Measurements from ENCODE around the gene CACNA1D.

Gene CACNA1D

GRCh38 chr3:53775834-53776251 is 281.4 kb downstream of the CACNA1D start:
- no peak overlapping the region for H3K4me3 ChIP-seq (ENCODE audit: insufficient read depth in 1 of 2, low read depth in 1 of 2, low read length in 2 of 2)
- H3K36me3 ChIP-seq (ENCODE audit: control insufficient read depth in 1 of 2, insufficient read depth in 2 of 2, low read depth in 1 of 2, low read length in 2 of 2) = no peaks in the 10 kb centered on the region
- H3K27me3 ChIP-seq (ENCODE audit: control insufficient read depth in 1 of 2, insufficient read depth in 1 of 2, low read length in 2 of 2) = peaks cover under 1 to 31% of the 10 kb centered on the region in 2 experiments
- H4K91ac ChIP-seq (ENCODE audit: low read length) = no peak overlapping the region
- H2BK5ac ChIP-seq (ENCODE audit: low read depth, low read length, poor library complexity, severe bottlenecking) = no peak overlapping the region
- H3K14ac ChIP-seq (ENCODE audit: low read length in 2 of 2) = no peak overlapping the region
- H3K4me1 ChIP-seq (ENCODE audit: control insufficient read depth, insufficient read depth, low read depth, low read length) = peaks cover 2% of the 10 kb centered on the region
- 89% methylated on average over 5 of the region's 5 CpGs for WGBS
- H3K18ac ChIP-seq (ENCODE audit: low read depth in 1 of 2, low read length in 2 of 2) = no peak overlapping the region
- no peak overlapping the region for H2BK12ac ChIP-seq (ENCODE audit: low read length in 2 of 2)
- no peak overlapping the region for H4K8ac ChIP-seq (ENCODE audit: low read length)
- no peak overlapping the region for H2BK15ac ChIP-seq (ENCODE audit: low read depth, poor library complexity, severe bottlenecking)
- no peak overlapping the region for H3K27ac ChIP-seq (ENCODE audit: low read length, poor library complexity, severe bottlenecking)
- no peak overlapping the region for H2BK120ac ChIP-seq (ENCODE audit: low read depth, low read length)
- no peak overlapping the region for H3K4me2 ChIP-seq (ENCODE audit: low read length, poor library complexity, severe bottlenecking)
- H3K23ac ChIP-seq (ENCODE audit: low read length in 2 of 2) = no peak overlapping the region
- no peak overlapping the region for H3K4ac ChIP-seq (ENCODE audit: low read depth in 1 of 2, low read length in 2 of 2)
- no peak overlapping the region for H2AK5ac ChIP-seq (ENCODE audit: low read length, severe bottlenecking)
- H2AFZ ChIP-seq (ENCODE audit: low read depth, low read length) = no peak overlapping the region
- H3K9ac ChIP-seq (ENCODE audit: low read length) = peak overlapping the region; percentile 34
- no peak for DNase-seq
- H3K9me3 ChIP-seq (ENCODE audit: control insufficient read depth, low read length) = no peaks in the 10 kb centered on the region
- H3K79me1 ChIP-seq (replicated peaks; ENCODE audit: low read length, poor library complexity, severe bottlenecking) = no peaks in the 10 kb centered on the region

- H3K4me1 ChIP-seq (ENCODE audit: control insufficient read depth, insufficient read depth, low read depth, low read length) = peaks cover 2% of the 10 kb centered on the region
- H2BK12ac ChIP-seq (ENCODE audit: low read length in 2 of 2) = no peak overlapping the region
- H3K14ac ChIP-seq (ENCODE audit: low read length in 2 of 2) = no peak overlapping the region
- peaks cover 0 to 31% of the 10 kb centered on the region in 2 experiments for H3K27me3 ChIP-seq (ENCODE audit: control insufficient read depth in 1 of 2, insufficient read depth in 1 of 2, low read length in 2 of 2)
- H4K91ac ChIP-seq (ENCODE audit: low read length) = no peak overlapping the region
- H3K9me3 ChIP-seq (ENCODE audit: control insufficient read depth, low read length) = no peaks in the 10 kb centered on the region
- no peak overlapping the region for H3K23ac ChIP-seq (ENCODE audit: low read length in 2 of 2)
- WGBS = 63% methylated on average over 9 of the region's 9 CpGs
- no peak overlapping the region for H2AFZ ChIP-seq (ENCODE audit: low read depth, low read length)
- H2BK120ac ChIP-seq (ENCODE audit: low read depth, low read length) = no peak overlapping the region
- no peak overlapping the region for H2AK5ac ChIP-seq (ENCODE audit: low read length, severe bottlenecking)
- no peak overlapping the region for H3K4ac ChIP-seq (ENCODE audit: low read depth in 1 of 2, low read length in 2 of 2)
- no peak overlapping the region for H4K8ac ChIP-seq (ENCODE audit: low read length)
- no peak overlapping the region for H3K18ac ChIP-seq (ENCODE audit: low read depth in 1 of 2, low read length in 2 of 2)
- H3K36me3 ChIP-seq (ENCODE audit: control insufficient read depth in 1 of 2, insufficient read depth in 2 of 2, low read depth in 1 of 2, low read length in 2 of 2) = no peaks in the 10 kb centered on the region
- H3K4me2 ChIP-seq (ENCODE audit: low read length, poor library complexity, severe bottlenecking) = no peak overlapping the region
- no peak overlapping the region for H3K27ac ChIP-seq (ENCODE audit: low read length, poor library complexity, severe bottlenecking)
- H3K4me3 ChIP-seq (ENCODE audit: insufficient read depth in 1 of 2, low read depth in 1 of 2, low read length in 2 of 2) = no peak overlapping the region
- H2BK5ac ChIP-seq (ENCODE audit: low read depth, low read length, poor library complexity, severe bottlenecking) = no peak overlapping the region
- DNase-seq = no peak
- H2BK15ac ChIP-seq (ENCODE audit: low read depth, poor library complexity, severe bottlenecking) = no peak overlapping the region
- peak overlapping the region; percentile 34 for H3K9ac ChIP-seq (ENCODE audit: low read length)
- H3K79me1 ChIP-seq (replicated peaks; ENCODE audit: low read length, poor library complexity, severe bottlenecking) = no peaks in the 10 kb centered on the region
Measured at GRCh38 chr3:53776494-53777101, 282.2 kb downstream of the CACNA1D start.

DNA sequence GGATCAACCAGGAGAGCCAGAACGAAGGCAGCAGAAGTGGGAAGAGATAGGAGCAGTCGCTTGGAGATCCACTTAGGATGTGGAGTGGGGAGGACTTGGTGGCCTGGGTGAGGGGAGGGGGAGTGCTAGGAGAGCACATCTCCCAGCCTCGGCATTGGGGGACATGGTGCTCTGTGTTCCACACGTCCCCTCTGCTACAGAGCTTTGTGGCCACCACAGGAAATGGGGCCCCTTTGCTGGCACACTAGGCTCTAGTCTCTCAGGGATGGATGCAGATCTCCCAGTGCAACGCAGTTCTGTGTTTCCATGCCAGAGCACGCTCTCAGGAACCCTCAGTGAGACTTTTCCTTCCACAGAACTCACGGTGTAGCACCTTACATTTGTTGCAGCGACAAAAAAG is 283.1 kb downstream of the CACNA1D start:
- Histone ChIP-seq H3K27ac (ENCODE audit: low read length, poor library complexity, severe bottlenecking) (no peak overlapping the region), H3K36me3 (ENCODE audit: control insufficient read depth in 1 of 2, insufficient read depth in 2 of 2, low read depth in 1 of 2, low read length in 2 of 2) (no peaks in the 10 kb centered on the region), H3K79me1 (replicated peaks; ENCODE audit: low read length, poor library complexity, severe bottlenecking) (no peaks in the 10 kb centered on the region), H2BK120ac (ENCODE audit: low read depth, low read length) (no peak overlapping the region), H3K18ac (ENCODE audit: low read depth in 1 of 2, low read length in 2 of 2) (no peak overlapping the region), H2AFZ (ENCODE audit: low read depth, low read length) (no peak overlapping the region), H3K4ac (ENCODE audit: low read depth in 1 of 2, low read length in 2 of 2) (no peak overlapping the region), H2BK12ac (ENCODE audit: low read length in 2 of 2) (no peak overlapping the region), H3K4me1 (ENCODE audit: control insufficient read depth, insufficient read depth, low read depth, low read length) (peaks cover 2% of the 10 kb centered on the region), H3K9ac (ENCODE audit: low read length) (no peak overlapping the region), H3K23ac (ENCODE audit: low read length in 2 of 2) (peak overlapping the region in 1 of 2 experiments; percentile 63), H4K8ac (ENCODE audit: low read length) (no peak overlapping the region), H2BK15ac (ENCODE audit: low read depth, poor library complexity, severe bottlenecking) (no peak overlapping the region), H3K9me3 (ENCODE audit: control insufficient read depth, low read length) (no peaks in the 10 kb centered on the region), H3K4me2 (ENCODE audit: low read length, poor library complexity, severe bottlenecking) (no peak overlapping the region), H4K91ac (ENCODE audit: low read length) (no peak overlapping the region), H3K14ac (ENCODE audit: low read length in 2 of 2) (peak overlapping the region in 1 of 2 experiments; percentile 27), H3K4me3 (ENCODE audit: insufficient read depth in 1 of 2, low read depth in 1 of 2, low read length in 2 of 2) (no peak overlapping the region), H3K27me3 (ENCODE audit: control insufficient read depth in 1 of 2, insufficient read depth in 1 of 2, low read length in 2 of 2) (peaks cover 0 to 31% of the 10 kb centered on the region in 2 experiments), H2AK5ac (ENCODE audit: low read length, severe bottlenecking) (no peak overlapping the region), H2BK5ac (ENCODE audit: low read depth, low read length, poor library complexity, severe bottlenecking) (no peak overlapping the region)
- no peak for DNase-seq
- WGBS = 82% methylated on average over 8 of the region's 8 CpGs

DNA sequence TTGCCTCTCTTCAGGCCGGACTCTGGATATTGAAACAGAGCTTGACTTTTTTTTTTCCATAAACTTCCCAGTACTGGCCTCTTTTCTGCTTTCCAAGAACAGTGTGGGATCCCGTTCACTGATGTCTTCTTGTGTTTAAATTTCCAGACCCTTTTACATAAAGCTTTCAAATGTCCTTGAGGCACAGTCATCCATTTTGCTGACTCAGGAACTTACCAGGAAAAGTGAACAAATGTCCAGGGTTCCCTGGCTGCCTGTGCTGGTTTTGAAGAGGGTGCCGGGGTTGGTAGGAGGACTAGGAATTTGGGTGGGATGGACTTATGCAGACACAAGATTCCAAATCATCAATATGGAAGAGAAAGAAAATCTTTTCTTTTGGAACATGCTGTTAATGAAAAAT is 283.7 kb downstream of the CACNA1D start:
- H3K27me3 ChIP-seq (ENCODE audit: control insufficient read depth in 1 of 2, insufficient read depth in 1 of 2, low read length in 2 of 2) = peaks cover 0 to 25% of the 10 kb centered on the region in 2 experiments
- H3K4ac ChIP-seq (ENCODE audit: low read depth in 1 of 2, low read length in 2 of 2) = no peak overlapping the region
- no peak overlapping the region for H3K9ac ChIP-seq (ENCODE audit: low read length)
- no peak overlapping the region for H4K8ac ChIP-seq (ENCODE audit: low read length)
- no peak overlapping the region for H3K14ac ChIP-seq (ENCODE audit: low read length in 2 of 2)
- peaks cover 2% of the 10 kb centered on the region for H3K4me1 ChIP-seq (ENCODE audit: control insufficient read depth, insufficient read depth, low read depth, low read length)
- H3K4me3 ChIP-seq (ENCODE audit: insufficient read depth in 1 of 2, low read depth in 1 of 2, low read length in 2 of 2) = no peak overlapping the region
- no peak overlapping the region for H3K23ac ChIP-seq (ENCODE audit: low read length in 2 of 2)
- no peak overlapping the region for H3K27ac ChIP-seq (ENCODE audit: low read length, poor library complexity, severe bottlenecking)
- WGBS = 66% methylated on average over 2 of the region's 3 CpGs
- no peak overlapping the region for H2AK5ac ChIP-seq (ENCODE audit: low read length, severe bottlenecking)
- H2BK15ac ChIP-seq (ENCODE audit: low read depth, poor library complexity, severe bottlenecking) = no peak overlapping the region
- DNase-seq = no peak
- no peak overlapping the region for H3K4me2 ChIP-seq (ENCODE audit: low read length, poor library complexity, severe bottlenecking)
- no peaks in the 10 kb centered on the region for H3K9me3 ChIP-seq (ENCODE audit: control insufficient read depth, low read length)
- no peaks in the 10 kb centered on the region for H3K79me1 ChIP-seq (replicated peaks; ENCODE audit: low read length, poor library complexity, severe bottlenecking)
- no peak overlapping the region for H2BK120ac ChIP-seq (ENCODE audit: low read depth, low read length)
- no peaks in the 10 kb centered on the region for H3K36me3 ChIP-seq (ENCODE audit: control insufficient read depth in 1 of 2, insufficient read depth in 2 of 2, low read depth in 1 of 2, low read length in 2 of 2)
- H2AFZ ChIP-seq (ENCODE audit: low read depth, low read length) = no peak overlapping the region
- H2BK5ac ChIP-seq (ENCODE audit: low read depth, low read length, poor library complexity, severe bottlenecking) = no peak overlapping the region
- H3K18ac ChIP-seq (ENCODE audit: low read depth in 1 of 2, low read length in 2 of 2) = no peak overlapping the region
- H4K91ac ChIP-seq (ENCODE audit: low read length) = no peak overlapping the region
- H2BK12ac ChIP-seq (ENCODE audit: low read length in 2 of 2) = no peak overlapping the region

Data from mesenchymal stem cell (in vitro differentiated cells and primary cell).